ENCODE results near the gene BAHCC1.

Gene BAHCC1

DNA sequence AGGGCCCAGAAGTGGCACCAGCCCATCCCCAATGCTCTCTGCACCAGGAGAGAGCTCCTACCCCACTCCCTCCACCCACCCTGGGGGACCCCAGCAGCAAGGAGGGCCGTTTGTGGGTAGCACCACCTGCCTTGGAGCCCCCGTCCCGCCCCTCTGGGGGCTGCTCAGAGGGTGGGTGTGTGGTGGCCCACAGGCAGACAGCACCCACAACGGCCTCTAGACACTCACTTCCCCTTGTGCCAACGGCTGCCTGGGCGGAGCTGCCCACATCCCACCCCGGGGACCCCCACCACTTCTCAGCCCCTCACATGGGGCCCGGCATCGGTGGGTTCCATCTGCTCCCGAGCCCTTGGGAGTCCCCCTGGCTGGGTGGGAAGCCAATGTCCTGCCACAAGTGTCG lies 33.3 kb downstream of the BAHCC1 start:
- TF ChIP-seq EGR1 (IDR thresholded peaks at IDR 0.05) (no peak), CREB1 (IDR thresholded peaks at IDR 0.05; ENCODE audit: low read depth) (no peak), CEBPB (IDR thresholded peaks at IDR 0.05) (no peak), TEAD4 (IDR thresholded peaks at IDR 0.05) (no peak), ZBTB7A (IDR thresholded peaks at IDR 0.05; ENCODE audit: low read depth) (no peak; the same call in 1 of the 2 replicates), EP300 (IDR thresholded peaks at IDR 0.05; ENCODE audit: borderline replicate concordance) (no peak), YY1 (IDR thresholded peaks at IDR 0.05; ENCODE audit: low read depth) (no peak), TCF12 (IDR thresholded peaks at IDR 0.05; ENCODE audit: low read depth) (no peak), NFIC (IDR thresholded peaks at IDR 0.05) (no peak), TAF1 (IDR thresholded peaks at IDR 0.05; ENCODE audit: low read depth) (no peak), RAD21 (IDR thresholded peaks at IDR 0.05; ENCODE audit: low read depth) (no peak), FOXM1 (IDR thresholded peaks at IDR 0.05; ENCODE audit: borderline replicate concordance, low read depth) (no peak)
- TF ChIP-seq, protein P1, sequence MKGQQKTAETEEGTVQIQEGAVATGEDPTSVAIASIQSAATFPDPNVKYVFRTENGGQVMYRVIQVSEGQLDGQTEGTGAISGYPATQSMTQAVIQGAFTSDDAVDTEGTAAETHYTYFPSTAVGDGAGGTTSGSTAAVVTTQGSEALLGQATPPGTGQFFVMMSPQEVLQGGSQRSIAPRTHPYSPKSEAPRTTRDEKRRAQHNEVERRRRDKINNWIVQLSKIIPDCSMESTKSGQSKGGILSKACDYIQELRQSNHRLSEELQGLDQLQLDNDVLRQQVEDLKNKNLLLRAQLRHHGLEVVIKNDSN (IDR thresholded peaks at IDR 0.05) = no peak
- TF ChIP-seq, protein P2, sequence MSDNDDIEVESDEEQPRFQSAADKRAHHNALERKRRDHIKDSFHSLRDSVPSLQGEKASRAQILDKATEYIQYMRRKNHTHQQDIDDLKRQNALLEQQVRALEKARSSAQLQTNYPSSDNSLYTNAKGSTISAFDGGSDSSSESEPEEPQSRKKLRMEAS (IDR thresholded peaks at IDR 0.05) = no peak
- TF ChIP-seq, protein P3, sequence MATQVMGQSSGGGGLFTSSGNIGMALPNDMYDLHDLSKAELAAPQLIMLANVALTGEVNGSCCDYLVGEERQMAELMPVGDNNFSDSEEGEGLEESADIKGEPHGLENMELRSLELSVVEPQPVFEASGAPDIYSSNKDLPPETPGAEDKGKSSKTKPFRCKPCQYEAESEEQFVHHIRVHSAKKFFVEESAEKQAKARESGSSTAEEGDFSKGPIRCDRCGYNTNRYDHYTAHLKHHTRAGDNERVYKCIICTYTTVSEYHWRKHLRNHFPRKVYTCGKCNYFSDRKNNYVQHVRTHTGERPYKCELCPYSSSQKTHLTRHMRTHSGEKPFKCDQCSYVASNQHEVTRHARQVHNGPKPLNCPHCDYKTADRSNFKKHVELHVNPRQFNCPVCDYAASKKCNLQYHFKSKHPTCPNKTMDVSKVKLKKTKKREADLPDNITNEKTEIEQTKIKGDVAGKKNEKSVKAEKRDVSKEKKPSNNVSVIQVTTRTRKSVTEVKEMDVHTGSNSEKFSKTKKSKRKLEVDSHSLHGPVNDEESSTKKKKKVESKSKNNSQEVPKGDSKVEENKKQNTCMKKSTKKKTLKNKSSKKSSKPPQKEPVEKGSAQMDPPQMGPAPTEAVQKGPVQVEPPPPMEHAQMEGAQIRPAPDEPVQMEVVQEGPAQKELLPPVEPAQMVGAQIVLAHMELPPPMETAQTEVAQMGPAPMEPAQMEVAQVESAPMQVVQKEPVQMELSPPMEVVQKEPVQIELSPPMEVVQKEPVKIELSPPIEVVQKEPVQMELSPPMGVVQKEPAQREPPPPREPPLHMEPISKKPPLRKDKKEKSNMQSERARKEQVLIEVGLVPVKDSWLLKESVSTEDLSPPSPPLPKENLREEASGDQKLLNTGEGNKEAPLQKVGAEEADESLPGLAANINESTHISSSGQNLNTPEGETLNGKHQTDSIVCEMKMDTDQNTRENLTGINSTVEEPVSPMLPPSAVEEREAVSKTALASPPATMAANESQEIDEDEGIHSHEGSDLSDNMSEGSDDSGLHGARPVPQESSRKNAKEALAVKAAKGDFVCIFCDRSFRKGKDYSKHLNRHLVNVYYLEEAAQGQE (IDR thresholded peaks at IDR 0.05; ENCODE audit: low read depth) = no peak

DNA sequence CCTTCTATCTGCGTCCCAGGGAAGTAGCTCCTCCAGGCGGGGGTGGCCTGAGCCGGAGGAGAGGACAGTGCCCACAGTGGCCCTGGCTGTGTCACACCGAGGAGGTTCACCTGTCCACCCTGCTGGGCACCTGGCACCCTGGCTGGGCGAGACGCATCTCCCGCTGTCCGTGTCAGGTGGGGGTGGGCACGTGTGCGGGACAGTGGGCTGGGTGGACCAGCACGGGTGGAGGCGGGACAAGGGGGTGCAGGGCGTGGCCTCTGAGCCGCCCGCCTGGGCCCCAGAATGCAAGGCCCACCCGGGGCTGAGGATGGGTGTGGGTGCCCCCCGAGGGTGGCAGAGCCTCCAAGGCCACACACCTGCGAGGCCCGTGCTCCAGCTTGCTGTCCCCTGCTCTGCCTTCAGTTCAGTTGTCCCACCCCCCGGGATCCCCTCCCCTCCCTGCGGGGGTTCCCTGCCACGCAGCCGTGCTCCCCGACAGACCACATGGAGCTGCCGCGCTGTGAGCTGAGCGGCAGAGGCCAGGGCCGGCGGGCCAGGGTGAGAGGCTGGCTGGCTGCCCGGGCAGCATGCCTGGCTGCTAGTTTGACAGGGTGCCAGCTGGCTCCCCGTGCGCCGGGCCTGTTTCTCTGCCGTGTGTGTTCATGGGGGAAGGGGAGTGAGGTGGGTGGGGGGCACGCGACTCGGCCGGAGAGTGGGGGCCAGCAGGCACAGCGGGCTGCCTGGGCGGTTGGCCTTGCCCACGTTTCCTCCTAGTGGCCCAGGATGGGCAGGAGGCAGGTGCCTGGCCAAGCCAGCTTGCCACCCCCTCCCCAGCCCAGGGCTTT lies 33.9 kb downstream of the BAHCC1 start:
- TF ChIP-seq RAD21 (IDR thresholded peaks at IDR 0.05; ENCODE audit: low read depth) (peak; percentile 23; the same call in 1 of the 2 replicates), CREB1 (IDR thresholded peaks at IDR 0.05; ENCODE audit: low read depth) (no peak), EP300 (IDR thresholded peaks at IDR 0.05; ENCODE audit: borderline replicate concordance) (peak; percentile 70; the same call in 1 of the 2 replicates), ZBTB7A (IDR thresholded peaks at IDR 0.05; ENCODE audit: low read depth) (peak; percentile 85), FOXM1 (IDR thresholded peaks at IDR 0.05; ENCODE audit: borderline replicate concordance, low read depth) (no peak), EGR1 (IDR thresholded peaks at IDR 0.05) (no peak), TCF12 (IDR thresholded peaks at IDR 0.05; ENCODE audit: low read depth) (peak; percentile 87), CEBPB (IDR thresholded peaks at IDR 0.05) (no peak), YY1 (IDR thresholded peaks at IDR 0.05; ENCODE audit: low read depth) (no peak), TAF1 (IDR thresholded peaks at IDR 0.05; ENCODE audit: low read depth) (no peak), NFIC (IDR thresholded peaks at IDR 0.05) (peak; percentile 100), TEAD4 (IDR thresholded peaks at IDR 0.05) (peak; percentile 80)
- TF ChIP-seq, protein P1 (IDR thresholded peaks at IDR 0.05) = peak; percentile 60
- TF ChIP-seq, protein P3 (IDR thresholded peaks at IDR 0.05; ENCODE audit: low read depth) = no peak
- TF ChIP-seq, protein P2 (IDR thresholded peaks at IDR 0.05) = peak; percentile 96

DNA sequence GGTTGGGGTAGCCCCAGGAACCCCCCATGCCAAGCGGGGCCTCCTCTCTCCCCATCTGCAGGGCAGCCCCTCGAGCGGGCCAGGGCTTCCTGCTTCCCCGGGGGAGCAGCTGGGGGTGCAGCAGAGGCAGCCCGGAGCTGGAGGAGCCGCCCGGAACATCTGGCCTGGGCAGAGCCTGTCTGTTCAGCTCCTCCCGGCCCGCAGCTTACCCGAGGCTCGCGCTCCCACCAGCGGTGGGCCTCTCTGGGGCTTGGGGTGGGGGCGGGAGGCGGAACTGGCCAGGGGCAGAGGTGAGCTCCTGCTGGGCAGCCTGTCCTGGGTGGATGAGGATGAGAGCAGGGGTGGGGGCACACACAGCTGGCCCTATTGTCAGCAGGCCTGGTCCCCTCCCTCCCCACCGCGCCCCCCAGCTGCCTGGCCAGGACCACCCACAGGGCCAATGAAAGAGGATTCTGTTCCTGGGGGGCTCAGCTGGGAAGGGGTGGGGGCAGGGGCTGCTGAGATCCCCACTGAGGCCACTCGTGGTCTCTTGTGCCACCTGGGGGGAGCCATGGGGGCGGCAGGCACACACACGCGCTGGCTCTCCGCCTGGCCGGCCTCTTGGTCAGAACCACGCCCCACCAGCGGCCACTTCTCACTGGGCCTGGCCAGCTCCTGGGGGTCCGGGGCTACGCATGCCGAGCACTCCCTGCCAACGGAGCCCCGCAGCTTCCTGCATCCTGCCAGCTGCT lies 34.7 kb downstream of the BAHCC1 start:
- TF ChIP-seq CREB1 (IDR thresholded peaks at IDR 0.05; ENCODE audit: low read depth) = no peak

DNA sequence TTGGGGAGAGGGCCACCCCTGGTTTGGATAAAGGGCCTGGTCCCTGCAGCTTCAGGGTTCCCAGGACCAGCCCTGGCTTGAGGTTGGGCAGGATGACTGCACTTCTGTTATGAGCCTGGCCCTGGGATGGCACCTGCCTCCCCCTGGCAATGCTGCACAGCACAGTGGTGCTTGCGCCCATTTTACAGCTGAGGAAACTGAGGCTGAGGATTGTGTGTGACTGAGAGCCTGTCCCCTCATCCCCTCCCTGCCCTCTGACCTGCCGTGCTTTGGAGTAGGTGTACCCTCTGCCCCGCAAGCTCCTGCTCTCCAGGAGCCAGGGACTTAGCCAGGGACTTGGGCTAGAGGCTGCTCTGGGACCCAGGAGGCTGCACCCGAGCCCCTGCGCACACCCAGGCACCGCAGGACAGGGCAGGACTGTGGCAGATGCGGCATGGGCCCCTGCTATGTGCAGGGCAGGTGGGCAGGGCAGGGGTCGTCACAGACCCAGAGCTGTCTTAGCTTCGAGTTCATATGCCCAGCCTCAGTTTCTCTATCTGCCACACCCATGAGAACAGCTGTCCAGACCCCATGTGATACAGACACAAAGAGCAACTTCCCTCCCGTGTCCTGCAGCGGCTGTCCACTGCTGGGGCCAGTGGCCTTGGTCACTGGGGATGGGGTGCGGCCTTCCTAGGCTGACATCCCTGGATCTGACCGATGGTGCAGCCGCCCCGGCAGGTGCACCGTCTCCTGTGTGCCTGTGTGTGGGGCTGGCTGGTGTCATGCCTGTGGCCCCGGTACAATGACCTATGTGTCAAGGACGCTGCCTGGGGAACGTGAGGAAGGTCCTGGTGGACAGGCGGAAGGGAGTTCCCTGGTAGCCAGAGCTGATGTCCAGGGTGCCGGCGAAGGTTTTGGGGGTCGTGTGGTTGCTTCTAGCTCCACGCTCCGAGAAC lies 36.6 kb downstream of the BAHCC1 start:
- no peak for TF ChIP-seq TAF1 (IDR thresholded peaks at IDR 0.05; ENCODE audit: low read depth)
- TF ChIP-seq, protein P3 (IDR thresholded peaks at IDR 0.05; ENCODE audit: low read depth) = no peak
- TF ChIP-seq YY1 (IDR thresholded peaks at IDR 0.05; ENCODE audit: low read depth) = no peak
- no peak for TF ChIP-seq NFIC (IDR thresholded peaks at IDR 0.05)
- TF ChIP-seq, protein P1 (IDR thresholded peaks at IDR 0.05) = no peak
- TF ChIP-seq ZBTB7A (IDR thresholded peaks at IDR 0.05; ENCODE audit: low read depth) = no peak
